Small intestine (tissue), 7 donors: ENCODE data around the gene HOXD11. TPM values are rescaled to one million over a fixed set of nuclear protein-coding genes. Genes with fewer than 3 reads are reported as not detected.
A peak's percentile ranks its signal among the peaks of the same experiment; 100 is the strongest.

Experiments
- DNase-seq, 2 donors: peaks; one replicate each; pipeline versions ENCODE4 v3.0.0 to v3.0.0-alpha.2; 2013
- FAIRE-seq: peaks from 2 replicates; lab custom pipeline; 2012; peaks lifted over from hg19 to GRCh38; lab: Jason Lieb, UNC
- H3K27ac ChIP-seq, 3 donors: one replicate each; pipeline ENCODE4 v1.5.1; 2013; ENCODE audit warnings: low read length in 2 of 3, mild to moderate bottlenecking in 2 of 3, control low read depth in 1 of 3, inconsistent platforms in 1 of 3, low read depth in 1 of 3, moderate library complexity in 1 of 3
- H3K27me3 ChIP-seq, 3 donors: one replicate each; pipeline ENCODE4 v1.6.1; 2013; ENCODE audit warnings: low read length in 3 of 3, inconsistent platforms in 1 of 3; ENCODE audit not compliant: control insufficient read depth in 3 of 3, insufficient read depth in 3 of 3
- H3K36me3 ChIP-seq, 3 donors: one replicate each; pipeline ENCODE4 v1.6.1; 2013; ENCODE audit warnings: low read length in 3 of 3, inconsistent platforms in 1 of 3, low read depth in 1 of 3, mild to moderate bottlenecking in 1 of 3, moderate library complexity in 1 of 3; ENCODE audit not compliant: control insufficient read depth in 3 of 3, insufficient read depth in 2 of 3
- H3K4me1 ChIP-seq, 3 donors: one replicate each; pipeline ENCODE4 v1.6.1; 2013; ENCODE audit warnings: low read length in 2 of 3, inconsistent platforms in 1 of 3, low read depth in 1 of 3, mild to moderate bottlenecking in 1 of 3, moderate library complexity in 1 of 3; ENCODE audit not compliant: control insufficient read depth in 3 of 3, insufficient read depth in 2 of 3
- H3K4me3 ChIP-seq, 3 donors: one replicate each; pipeline ENCODE4 v1.5.1; 2013; ENCODE audit warnings: low read length in 3 of 3, control low read depth in 1 of 3, inconsistent platforms in 1 of 3, low read depth in 1 of 3, mild to moderate bottlenecking in 1 of 3, moderate library complexity in 1 of 3
- H3K9me3 ChIP-seq, 2 donors: one replicate each; pipeline ENCODE4 v1.6.1; 2013; ENCODE audit warnings: low read depth in 1 of 2, low read length in 1 of 2; ENCODE audit not compliant: control insufficient read depth in 2 of 2, insufficient read depth in 1 of 2
- WGBS, 3 donors: extraction: QIAGEN DNeasy Blood & Tissue Kit; methylation state at CpG; one replicate each; pipeline ENCODE4 v1.1.7; 2013; 5-methylcytosine and 5-hydroxymethylcytosine counted together
- polyA plus RNA-seq, 4 donors: library from polyadenylated mRNA; stranded (reverse) in 3 of 4; unstranded in 1 of 4; fragments of 200-250 nt in 3 of 4; fragments of 120-200 nt in 1 of 4; gene quantifications; one replicate each; pipeline versions ENCODE4 v1.2.1 to v1.2.3, GENCODE V29; 2013
- donor health status: healthy with polysubstance abuse.
- donor health status: control.
- donor health status: control.
- donor health status: Bipolar disorder and iron deficiency.
- donor health status: healthy.

The HOXD11 gene
- polyA plus RNA-seq, 4 donors = not detected

- no peak overlapping the region for H3K4me3 ChIP-seq
- no peak overlapping the region for H3K27ac ChIP-seq
- peaks cover 0 to 22% of the 10 kb centered on the region in 2 donors for H3K9me3 ChIP-seq
- H3K36me3 ChIP-seq = no peaks in the 10 kb centered on the region
- 3 to 6% (median 6%) methylated on average over 26 of the region's 26 CpGs for WGBS, 3 donors
- FAIRE-seq (no peak), DNase-seq (no peak)
- peaks cover 26 to 98% (median 86%) of the 10 kb centered on the region in 3 donors for H3K27me3 ChIP-seq
- H3K4me1 ChIP-seq = peaks cover 0 to 11% (median 4%) of the 10 kb centered on the region in 3 donors
Observed at GRCh38 chr2:176084611-176085119, 22.4 kb upstream of the HOXD11 start.

DNA sequence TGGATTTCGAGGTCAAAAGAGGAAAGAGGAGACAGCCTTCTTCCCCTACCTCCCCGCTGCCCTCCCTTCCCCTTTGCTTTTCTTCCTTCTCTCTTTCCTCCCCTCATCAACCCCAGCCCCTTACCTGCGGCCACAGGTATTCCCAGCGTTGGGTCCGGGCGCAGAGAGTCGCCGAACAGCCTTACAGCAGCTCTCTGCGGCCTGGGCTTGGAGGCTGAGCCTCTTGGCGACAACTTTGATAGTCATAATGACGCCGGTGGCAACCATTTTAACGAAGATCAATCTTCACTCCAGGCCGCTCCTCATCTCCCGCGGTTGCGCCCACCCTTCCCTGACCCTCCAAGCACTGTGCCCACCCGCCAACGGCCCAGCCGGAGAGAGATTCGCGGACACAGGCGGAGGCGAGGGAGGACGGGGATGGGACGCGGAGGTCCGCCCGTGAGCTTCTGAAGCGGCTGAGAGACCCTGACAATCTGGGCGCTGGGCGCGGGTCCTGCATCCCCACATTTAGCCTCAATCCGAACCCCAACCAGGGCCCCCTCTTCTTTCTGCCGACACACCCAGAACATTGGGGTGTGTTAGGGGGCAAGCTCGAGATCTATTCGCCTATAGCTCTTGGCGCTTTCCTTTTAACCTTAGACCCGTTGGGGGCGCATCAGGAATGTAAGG lies 21.8 kb upstream of the HOXD11 start:
- WGBS, 3 donors = 5 to 11% (median 9%) methylated on average over 40 of the region's 40 CpGs
- peaks cover 0 to 11% (median 2%) of the 10 kb centered on the region in 3 donors for H3K4me1 ChIP-seq
- FAIRE-seq = no peak

DNA sequence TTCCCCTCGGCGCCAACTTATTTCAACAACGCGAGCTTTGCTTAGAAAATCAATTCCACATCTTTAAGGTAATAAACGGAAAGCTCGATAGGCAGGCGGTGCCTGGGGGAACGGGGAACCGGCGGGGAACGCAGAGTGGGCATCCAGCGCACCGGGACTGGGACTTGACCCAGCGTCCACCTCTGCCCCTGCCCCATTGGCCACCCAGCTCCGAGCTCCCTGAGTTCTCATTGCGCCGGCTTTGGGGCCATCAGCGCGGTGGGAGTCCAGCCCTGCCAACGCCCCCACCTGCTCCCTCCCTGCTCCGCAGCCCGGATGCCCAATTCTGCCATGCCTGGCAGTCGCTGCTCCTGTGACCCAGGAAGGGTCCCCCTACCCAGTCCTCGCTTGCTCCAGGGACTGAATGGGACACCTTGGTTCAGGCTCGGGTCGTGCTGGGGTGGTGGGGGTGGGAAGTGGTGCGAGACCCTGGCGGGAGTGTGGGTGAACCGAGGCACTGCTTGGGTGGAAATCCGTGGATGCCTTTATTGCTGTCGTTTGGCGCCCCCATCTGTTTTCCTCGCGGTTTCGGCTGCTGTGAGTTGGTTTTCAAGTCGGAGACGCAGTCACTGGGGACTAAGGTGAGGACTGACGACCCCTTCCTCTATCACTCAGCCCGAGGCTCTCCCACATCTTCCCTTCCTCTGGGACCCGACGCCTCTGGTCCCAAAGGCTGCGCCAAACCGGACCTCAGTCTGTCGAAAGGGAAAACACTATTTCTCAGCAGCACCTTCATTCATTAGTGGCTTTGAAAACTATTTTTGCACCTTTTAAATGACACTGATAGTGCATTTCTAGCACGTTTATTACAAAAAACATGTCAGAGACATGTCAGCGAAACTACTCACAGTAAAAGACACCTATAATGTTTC lies 21.0 kb upstream of the HOXD11 start:
- peaks cover 25 to 99% (median 83%) of the 10 kb centered on the region in 3 donors for H3K27me3 ChIP-seq
- no peak for FAIRE-seq
- H3K27ac ChIP-seq = no peak overlapping the region
- H3K36me3 ChIP-seq = no peaks in the 10 kb centered on the region
- DNase-seq = peak in 1 of 2 donors; percentile 56
- peaks cover 0 to 11% (median 0%) of the 10 kb centered on the region in 3 donors for H3K4me1 ChIP-seq
- no peak overlapping the region for H3K4me3 ChIP-seq
- H3K9me3 ChIP-seq = peaks cover 0 to 16% of the 10 kb centered on the region in 2 donors
- 3 to 9% (median 4%) methylated on average over 43 to 46 of the region's 46 CpGs for WGBS, 3 donors

More for the DNA sequence above, 21.8 kb upstream of the HOXD11 start:
- H3K4me3 ChIP-seq = no peak overlapping the region
- H3K9me3 ChIP-seq = peaks cover 0 to 22% of the 10 kb centered on the region in 2 donors
- H3K36me3 ChIP-seq = no peaks in the 10 kb centered on the region
- no peak overlapping the region for H3K27ac ChIP-seq
- peaks cover 26 to 100% (median 89%) of the 10 kb centered on the region in 3 donors for H3K27me3 ChIP-seq
- DNase-seq = no peak

DNA sequence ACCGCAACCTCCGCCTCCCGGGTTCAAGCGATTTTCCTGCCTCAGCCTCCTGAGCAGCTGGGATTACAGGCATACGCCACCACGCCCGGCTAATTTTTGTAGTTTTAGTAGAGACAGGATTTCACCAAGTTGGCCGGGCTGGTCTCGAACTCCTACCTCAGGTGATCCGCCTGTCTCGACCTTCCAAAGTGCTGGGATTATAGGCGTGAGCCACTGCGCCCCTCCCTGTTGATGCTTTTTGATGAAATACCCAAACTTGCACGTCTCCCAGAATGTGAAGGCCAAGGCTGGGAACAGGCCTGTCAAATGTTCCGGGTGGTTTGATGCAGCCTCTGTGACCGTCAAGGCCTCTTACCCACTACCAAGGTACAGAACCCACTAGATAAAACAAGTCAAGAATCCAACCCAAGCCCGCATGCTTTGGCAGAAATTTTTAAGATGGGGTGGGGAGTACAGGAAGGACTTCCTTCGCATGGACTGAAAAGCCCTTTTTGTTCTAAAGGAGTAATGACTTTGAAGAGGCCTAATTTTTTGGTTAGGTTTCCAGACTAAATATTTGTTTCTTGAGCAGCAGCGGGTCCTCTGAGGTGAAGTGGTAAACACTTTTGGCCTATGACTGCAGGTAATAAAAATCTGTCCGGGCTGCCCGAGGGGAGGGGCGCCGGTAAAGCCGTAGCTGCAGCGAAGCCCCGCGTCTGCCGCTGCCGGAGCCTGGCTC lies 19.6 kb upstream of the HOXD11 start:
- FAIRE-seq (no peak), DNase-seq (no peak)
- Histone ChIP-seq H3K36me3 (no peaks in the 10 kb centered on the region), H3K27me3 (peaks cover 22 to 98% (median 82%) of the 10 kb centered on the region in 3 donors), H3K27ac (no peak overlapping the region), H3K4me1 (peaks cover 0 to 11% (median 0%) of the 10 kb centered on the region in 3 donors), H3K4me3 (no peak overlapping the region), H3K9me3 (peaks cover 0 to 11% of the 10 kb centered on the region in 2 donors)
- WGBS, 3 donors = 29 to 35% (median 30%) methylated on average over 29 of the region's 29 CpGs

GRCh38 chr2:176088048-176088936 lies 18.8 kb upstream of the HOXD11 start:
- Histone ChIP-seq H3K36me3 (no peaks in the 10 kb centered on the region), H3K4me1 (peaks cover 0 to 13% (median 0%) of the 10 kb centered on the region in 3 donors), H3K4me3 (peak overlapping the region in 2 of 3 donors; percentile 29 to 35), H3K27me3 (peaks cover 19 to 95% (median 78%) of the 10 kb centered on the region in 3 donors), H3K9me3 (peaks cover 0 to 6% of the 10 kb centered on the region in 2 donors), H3K27ac (no peak overlapping the region)
- no peak for FAIRE-seq
- 3 to 6% (median 5%) methylated on average over 45 to 49 of the region's 49 CpGs for WGBS, 3 donors
- peak; percentile 50 to 70 for DNase-seq

GRCh38 chr2:176088937-176089842 lies 17.9 kb upstream of the HOXD11 start:
- FAIRE-seq = no peak
- H3K4me3 ChIP-seq = no peak overlapping the region
- peaks cover 0 to 15% (median 0%) of the 10 kb centered on the region in 3 donors for H3K4me1 ChIP-seq
- no peak for DNase-seq
- H3K36me3 ChIP-seq = no peaks in the 10 kb centered on the region
- H3K27me3 ChIP-seq = peaks cover 19 to 95% (median 76%) of the 10 kb centered on the region in 3 donors
- H3K9me3 ChIP-seq = peaks cover 0 to 6% of the 10 kb centered on the region in 2 donors
- H3K27ac ChIP-seq = no peak overlapping the region
- WGBS, 3 donors = 5 to 7% (median 7%) methylated on average over 6 of the region's 6 CpGs
